ENCODE results near the gene MECP2. TPM values are rescaled to one million over a fixed set of nuclear protein-coding genes. Genes with fewer than 3 reads are reported as not detected.

The MECP2 gene
- total RNA-seq, 4 donors from 2014 or later: 57.7 to 79.4 (median 64.8) TPM

GRCh38 chrX:154038656-154039055 is 58.9 kb downstream of the MECP2 start:
- intact Hi-C loops (cut with DNase I): no loop called here
- TF ChIP-seq POLR2AphosphoS5 (IDR thresholded peaks at IDR 0.05) (no peak), POLR2A (IDR thresholded peaks at IDR 0.05; ENCODE audit: low read depth) (no peak), EP300 (IDR thresholded peaks at IDR 0.05) (no peak)
- TF ChIP-seq, protein P1, sequence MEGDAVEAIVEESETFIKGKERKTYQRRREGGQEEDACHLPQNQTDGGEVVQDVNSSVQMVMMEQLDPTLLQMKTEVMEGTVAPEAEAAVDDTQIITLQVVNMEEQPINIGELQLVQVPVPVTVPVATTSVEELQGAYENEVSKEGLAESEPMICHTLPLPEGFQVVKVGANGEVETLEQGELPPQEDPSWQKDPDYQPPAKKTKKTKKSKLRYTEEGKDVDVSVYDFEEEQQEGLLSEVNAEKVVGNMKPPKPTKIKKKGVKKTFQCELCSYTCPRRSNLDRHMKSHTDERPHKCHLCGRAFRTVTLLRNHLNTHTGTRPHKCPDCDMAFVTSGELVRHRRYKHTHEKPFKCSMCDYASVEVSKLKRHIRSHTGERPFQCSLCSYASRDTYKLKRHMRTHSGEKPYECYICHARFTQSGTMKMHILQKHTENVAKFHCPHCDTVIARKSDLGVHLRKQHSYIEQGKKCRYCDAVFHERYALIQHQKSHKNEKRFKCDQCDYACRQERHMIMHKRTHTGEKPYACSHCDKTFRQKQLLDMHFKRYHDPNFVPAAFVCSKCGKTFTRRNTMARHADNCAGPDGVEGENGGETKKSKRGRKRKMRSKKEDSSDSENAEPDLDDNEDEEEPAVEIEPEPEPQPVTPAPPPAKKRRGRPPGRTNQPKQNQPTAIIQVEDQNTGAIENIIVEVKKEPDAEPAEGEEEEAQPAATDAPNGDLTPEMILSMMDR (IDR thresholded peaks at IDR 0.05): no peak
- Histone ChIP-seq H3K4me3 (no peak overlapping the region), H3K27ac (replicated peaks in 1 of 4) (no peak overlapping the region), H3K36me3 (peaks cover 0 to 6% (median 2%) of the 10 kb centered on the region in 4 donors), H3K4me1 (peaks cover 38 to 69% (median 63%) of the 10 kb centered on the region in 4 donors), H3K9me3 (no peaks in the 10 kb centered on the region), H3K27me3 (no peaks in the 10 kb centered on the region)
- 82% methylated on average over 5 of the region's 5 CpGs for WGBS
- no peak for DNase-seq (ENCODE audit: extremely low spot score)

DNA sequence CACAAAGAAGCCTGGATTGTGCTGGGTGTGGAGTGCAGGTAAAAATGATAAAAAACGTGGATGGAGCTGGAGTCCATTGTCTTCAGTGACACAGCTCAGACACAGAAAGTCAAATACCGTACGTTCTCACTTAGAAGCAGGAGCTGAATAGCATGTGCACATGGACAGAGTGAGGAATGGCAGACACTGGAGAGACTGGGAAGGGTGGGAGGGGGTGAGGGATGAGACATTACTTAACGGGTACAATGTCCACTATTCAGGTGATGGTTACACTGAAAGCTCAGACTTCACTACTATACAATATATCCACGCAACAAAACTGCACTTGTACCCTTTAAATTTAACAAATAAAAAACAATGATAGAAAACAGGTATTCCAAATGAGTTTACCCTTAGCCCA is 59.8 kb downstream of the MECP2 start:
- WGBS: 59% methylated on average over 5 of the region's 5 CpGs
- Histone ChIP-seq H3K27me3 (no peaks in the 10 kb centered on the region), H3K36me3 (peaks cover 0 to 6% (median 2%) of the 10 kb centered on the region in 4 donors), H3K4me3 (no peak overlapping the region), H3K9me3 (no peaks in the 10 kb centered on the region), H3K4me1 (peaks cover 40 to 67% (median 60%) of the 10 kb centered on the region in 4 donors), H3K27ac (replicated peaks in 1 of 4) (no peak overlapping the region)
- intact Hi-C loops (cut with DNase I): no loop called here
- TF ChIP-seq EP300 (IDR thresholded peaks at IDR 0.05) (no peak), POLR2AphosphoS5 (IDR thresholded peaks at IDR 0.05) (no peak), POLR2A (IDR thresholded peaks at IDR 0.05; ENCODE audit: low read depth) (no peak)
- TF ChIP-seq, protein P1 (IDR thresholded peaks at IDR 0.05): no peak
- DNase-seq (ENCODE audit: extremely low spot score): no peak

DNA sequence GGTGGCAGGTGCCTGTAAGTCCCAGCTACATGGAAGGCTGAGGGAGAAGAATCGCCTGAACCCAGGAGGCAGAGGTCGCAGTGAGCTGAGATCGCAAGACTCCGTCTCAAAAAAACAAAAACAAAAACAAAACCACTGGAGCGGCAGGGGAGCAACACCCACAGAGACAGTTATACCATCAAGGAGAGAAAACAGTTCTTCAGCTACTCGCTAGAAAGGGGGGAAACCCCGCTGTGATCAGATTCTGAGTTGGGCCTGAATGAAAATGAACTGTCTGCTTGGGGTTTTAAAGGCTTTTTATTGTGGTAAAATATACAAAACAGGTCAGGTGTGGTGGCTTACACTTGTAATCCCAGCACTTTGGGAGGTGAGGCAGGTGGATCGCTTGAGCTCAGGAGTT is 61.0 kb downstream of the MECP2 start:
- 74% methylated on average over 8 of the region's 8 CpGs for WGBS
- H3K4me1 ChIP-seq: peaks cover 28 to 61% (median 55%) of the 10 kb centered on the region in 4 donors
- intact Hi-C loops (cut with DNase I): no loop called here
- no peak overlapping the region for H3K4me3 ChIP-seq
- no peaks in the 10 kb centered on the region for H3K9me3 ChIP-seq
- H3K27ac ChIP-seq (replicated peaks in 1 of 4): no peak overlapping the region
- DNase-seq (ENCODE audit: extremely low spot score): no peak
- TF ChIP-seq, protein P1 (IDR thresholded peaks at IDR 0.05): no peak
- TF ChIP-seq POLR2AphosphoS5 (IDR thresholded peaks at IDR 0.05): no peak
- no peak for TF ChIP-seq POLR2A (IDR thresholded peaks at IDR 0.05; ENCODE audit: low read depth)
- TF ChIP-seq EP300 (IDR thresholded peaks at IDR 0.05): no peak
- H3K36me3 ChIP-seq: peaks cover 0 to 15% (median 9%) of the 10 kb centered on the region in 4 donors
- no peaks in the 10 kb centered on the region for H3K27me3 ChIP-seq

- peaks cover 14 to 35% (median 33%) of the 10 kb centered on the region in 4 donors for H3K36me3 ChIP-seq
- H3K4me3 ChIP-seq: no peak overlapping the region
- H3K27ac ChIP-seq (replicated peaks in 1 of 4): no peak overlapping the region
- no peaks in the 10 kb centered on the region for H3K9me3 ChIP-seq
- intact Hi-C loops (cut with DNase I): no loop called here
- H3K4me1 ChIP-seq: peaks cover 8 to 44% (median 32%) of the 10 kb centered on the region in 4 donors
- 83% methylated on average over 2 of the region's 2 CpGs for WGBS
- TF ChIP-seq POLR2A (IDR thresholded peaks at IDR 0.05; ENCODE audit: low read depth) (no peak), EP300 (IDR thresholded peaks at IDR 0.05) (no peak), POLR2AphosphoS5 (IDR thresholded peaks at IDR 0.05) (no peak)
- TF ChIP-seq, protein P1 (IDR thresholded peaks at IDR 0.05): no peak
- H3K27me3 ChIP-seq: no peaks in the 10 kb centered on the region
- DNase-seq (ENCODE audit: extremely low spot score): no peak
Observed at GRCh38 chrX:154033848-154034247, 63.7 kb downstream of the MECP2 start.

GRCh38 chrX:154032653-154033052 is 64.9 kb downstream of the MECP2 start:
- Histone ChIP-seq H3K27ac (replicated peaks in 1 of 4) (no peak overlapping the region), H3K4me1 (peaks cover 8 to 44% (median 33%) of the 10 kb centered on the region in 4 donors), H3K27me3 (no peaks in the 10 kb centered on the region), H3K4me3 (no peak overlapping the region), H3K9me3 (no peaks in the 10 kb centered on the region), H3K36me3 (peaks cover 14 to 42% (median 38%) of the 10 kb centered on the region in 4 donors)
- no peak for DNase-seq (ENCODE audit: extremely low spot score)
- intact Hi-C loops (cut with DNase I): no loop called here
- WGBS: 72% methylated on average over 9 of the region's 9 CpGs
- TF ChIP-seq POLR2A (IDR thresholded peaks at IDR 0.05; ENCODE audit: low read depth): no peak
- TF ChIP-seq, protein P1 (IDR thresholded peaks at IDR 0.05): no peak
- TF ChIP-seq POLR2AphosphoS5 (IDR thresholded peaks at IDR 0.05): no peak
- TF ChIP-seq EP300 (IDR thresholded peaks at IDR 0.05): no peak

All from esophagus muscularis mucosa (tissue), 4 donors.